ENCODE measurements around the gene PRKCQ.
A peak's percentile ranks its signal among the peaks of the same experiment; 100 is the strongest.

The PRKCQ gene

GRCh38 chr10:6431861-6432260 is 148.2 kb downstream of the PRKCQ start:
- FAIRE-seq = no peak

GRCh38 chr10:6431186-6431585 is 148.9 kb downstream of the PRKCQ start:
- no peak for FAIRE-seq

DNA sequence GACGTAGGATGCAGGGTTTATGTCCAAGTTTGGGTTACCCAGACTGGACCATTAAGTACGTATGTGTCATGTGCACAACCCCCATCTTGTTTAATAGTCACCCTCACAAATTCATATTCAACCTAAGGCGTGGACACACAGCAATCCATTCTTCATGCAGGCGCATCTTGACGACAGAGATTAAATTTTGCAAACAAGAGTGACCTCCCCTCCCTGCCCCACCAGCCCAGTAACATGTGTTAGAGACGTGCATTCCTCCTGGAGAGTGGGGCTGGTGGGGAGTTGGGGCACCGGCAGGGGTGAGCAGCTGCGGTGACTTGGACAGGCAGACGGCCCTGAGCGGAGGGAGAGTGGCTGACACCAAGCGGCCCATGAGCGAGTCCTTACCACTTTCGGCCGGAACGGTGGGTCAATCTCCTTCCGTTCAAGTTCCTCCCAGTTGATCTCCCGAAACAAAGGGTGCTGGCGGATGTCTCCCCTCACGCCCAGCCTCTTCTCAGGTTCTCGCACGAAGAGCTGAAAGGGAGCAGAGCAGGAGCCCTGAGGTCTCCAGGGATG is 149.6 kb downstream of the PRKCQ start:
- no peak for FAIRE-seq

DNA sequence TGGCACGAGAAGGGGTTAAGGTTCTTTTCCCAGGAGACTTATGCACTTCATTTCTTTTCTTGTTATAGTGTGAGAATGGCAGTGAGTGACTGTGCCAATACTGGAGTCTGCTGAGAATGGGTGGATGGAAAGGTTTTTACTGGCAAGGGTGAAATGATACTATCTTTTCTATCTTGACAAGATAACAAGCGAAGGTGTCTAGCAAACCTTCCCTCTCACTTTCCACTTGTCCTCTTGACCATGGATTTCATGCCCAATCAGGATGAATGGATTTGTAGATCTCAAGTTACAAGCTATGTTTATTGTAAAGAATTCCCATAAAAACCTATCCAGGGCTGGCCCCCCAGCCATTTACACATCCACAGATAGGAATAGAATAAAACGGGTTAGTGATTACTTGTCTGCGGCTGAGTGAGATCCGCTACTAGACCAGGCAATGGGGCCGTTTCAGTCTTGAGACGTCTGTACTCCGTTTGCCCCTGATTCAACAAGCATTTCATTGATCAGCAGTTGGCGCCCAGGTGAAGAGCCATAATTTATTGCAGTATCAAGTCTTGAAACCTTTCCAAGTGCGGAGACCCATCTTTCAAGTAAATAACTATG is 152.6 kb downstream of the PRKCQ start:
- no peak for FAIRE-seq

DNA sequence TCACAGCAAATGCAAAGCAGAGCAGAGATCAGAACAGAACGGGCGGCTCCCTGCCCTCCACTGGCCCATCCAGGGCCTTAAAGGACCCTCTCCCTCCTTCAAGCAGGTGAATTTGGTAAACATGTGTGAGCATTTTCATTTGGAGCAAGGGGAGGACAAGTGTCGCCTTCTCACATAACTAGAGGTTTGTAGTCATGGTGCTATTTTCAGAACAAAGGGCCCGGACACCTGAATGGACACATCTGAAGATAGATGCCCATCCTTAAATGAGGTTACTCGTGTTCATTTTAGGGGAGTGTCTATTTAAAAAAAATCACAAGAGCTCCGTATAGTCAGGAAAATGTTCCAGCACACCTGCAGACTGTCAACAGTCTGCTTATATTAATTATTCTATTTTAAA is 153.8 kb downstream of the PRKCQ start:
- no peak for FAIRE-seq

GRCh38 chr10:6423413-6424170 is 156.5 kb downstream of the PRKCQ start:
- no peak for FAIRE-seq

GRCh38 chr10:6423004-6423403 is 157.1 kb downstream of the PRKCQ start:
- no peak for FAIRE-seq

DNA sequence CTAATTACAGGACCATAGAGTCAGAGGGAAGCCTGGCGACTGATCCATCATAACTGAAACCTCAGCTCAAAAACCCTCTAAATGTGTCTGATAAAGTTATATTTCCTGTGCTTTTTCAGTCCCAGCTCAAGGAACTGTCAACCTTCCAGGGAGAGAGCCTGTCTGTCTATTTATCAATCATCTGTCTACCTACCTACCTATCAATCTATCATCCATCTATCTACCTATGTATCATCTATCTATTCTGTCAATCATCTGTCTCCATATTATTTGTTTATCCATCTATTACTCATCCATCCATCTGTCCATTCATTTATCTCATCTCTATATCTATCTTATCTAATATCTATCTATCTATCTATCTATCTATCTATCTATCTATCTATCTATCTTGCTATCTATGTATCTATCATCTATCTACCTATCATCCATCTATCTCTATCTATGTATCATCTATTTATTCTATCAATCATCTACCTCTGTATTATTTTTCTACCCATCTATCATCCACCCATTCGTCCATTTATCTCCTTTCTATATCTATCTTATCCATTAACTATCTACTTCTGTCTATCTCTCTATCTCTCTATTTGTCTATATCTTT is 161.4 kb downstream of the PRKCQ start:
- no peak for FAIRE-seq

DNA sequence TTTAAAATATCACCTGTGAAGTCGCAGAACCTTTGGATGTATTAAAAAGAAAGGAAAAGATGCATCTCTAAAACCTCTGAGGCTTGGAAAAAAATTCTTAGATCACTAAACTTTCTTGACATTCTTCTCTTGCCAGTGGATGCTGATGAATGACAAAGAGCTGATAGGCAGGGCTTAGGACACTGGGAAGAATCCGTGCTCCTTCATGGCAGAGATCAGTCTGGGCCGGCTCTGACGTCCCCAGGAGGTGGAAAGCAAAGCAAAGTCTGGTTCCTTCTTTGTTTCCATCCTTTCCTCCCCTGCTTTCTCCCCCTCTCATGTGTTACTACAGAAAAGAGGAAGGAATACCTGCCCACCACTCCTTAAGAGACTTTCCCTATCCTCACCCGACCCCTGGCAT is 161.9 kb downstream of the PRKCQ start:
- FAIRE-seq = no peak

- no peak for FAIRE-seq
These were observed 163.1 kb downstream of the PRKCQ start for GRCh38 chr10:6416892-6417512.

DNA sequence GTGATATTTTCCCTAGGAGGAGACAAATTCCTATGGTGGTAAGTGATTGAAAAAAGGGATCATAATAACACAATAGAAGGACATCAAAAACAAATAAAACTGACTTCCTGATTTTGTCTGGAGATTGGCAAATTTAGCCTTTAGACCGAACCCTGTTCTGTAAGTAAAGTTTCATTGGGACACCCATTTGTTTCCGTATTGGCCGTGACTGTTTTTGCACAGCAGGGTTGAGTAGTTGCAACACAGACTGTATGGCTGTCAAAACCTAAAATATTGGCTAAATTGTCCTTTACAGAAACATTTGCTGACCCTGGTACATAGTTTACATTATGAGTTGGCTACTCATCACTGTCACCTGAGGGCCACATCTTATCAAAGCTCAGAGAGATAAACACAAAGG is 168.6 kb downstream of the PRKCQ start:
- FAIRE-seq = no peak

DNA sequence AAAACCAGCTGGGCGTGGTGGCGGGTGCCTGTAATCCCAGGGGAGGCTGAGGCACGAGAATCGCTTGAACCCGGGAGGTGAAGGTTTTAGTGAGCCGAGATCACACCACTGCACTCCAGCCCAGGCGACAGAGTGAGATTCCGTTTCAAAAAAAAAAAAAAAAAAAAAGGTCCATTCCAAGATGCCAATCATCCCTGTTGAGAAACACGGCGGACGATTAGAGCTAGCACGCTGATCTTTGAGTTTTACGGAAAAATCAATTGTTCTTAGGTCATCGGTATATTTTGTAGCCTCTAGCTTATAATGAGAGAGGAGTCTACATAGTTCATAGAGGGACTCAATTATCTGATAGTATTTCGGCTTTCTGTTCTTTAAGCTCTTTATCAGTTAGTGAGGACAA is 169.2 kb downstream of the PRKCQ start:
- FAIRE-seq = no peak

GRCh38 chr10:6409971-6410643 is 170.0 kb downstream of the PRKCQ start:
- no peak for FAIRE-seq

DNA sequence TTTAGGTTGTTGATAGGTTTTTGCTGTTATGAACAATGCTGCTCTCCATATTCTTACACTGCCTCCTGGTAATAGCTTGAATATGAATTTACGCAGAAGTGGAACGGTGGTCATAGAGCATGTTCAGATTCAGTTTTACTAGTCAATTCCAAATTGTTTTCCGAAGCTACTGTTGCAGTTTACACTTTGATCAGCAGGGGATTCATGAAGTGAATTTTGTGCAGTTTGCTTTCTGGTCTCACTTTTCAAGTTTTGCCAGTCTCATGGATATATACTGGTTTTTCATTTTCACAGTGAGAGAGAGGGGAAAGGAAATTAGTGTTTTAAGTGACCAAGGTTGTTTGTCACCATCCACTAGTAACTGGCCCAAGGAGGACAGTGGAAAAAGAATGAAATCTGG is 171.3 kb downstream of the PRKCQ start:
- no peak for FAIRE-seq

GRCh38 chr10:6407034-6407721 is 172.9 kb downstream of the PRKCQ start:
- no peak for FAIRE-seq

DNA sequence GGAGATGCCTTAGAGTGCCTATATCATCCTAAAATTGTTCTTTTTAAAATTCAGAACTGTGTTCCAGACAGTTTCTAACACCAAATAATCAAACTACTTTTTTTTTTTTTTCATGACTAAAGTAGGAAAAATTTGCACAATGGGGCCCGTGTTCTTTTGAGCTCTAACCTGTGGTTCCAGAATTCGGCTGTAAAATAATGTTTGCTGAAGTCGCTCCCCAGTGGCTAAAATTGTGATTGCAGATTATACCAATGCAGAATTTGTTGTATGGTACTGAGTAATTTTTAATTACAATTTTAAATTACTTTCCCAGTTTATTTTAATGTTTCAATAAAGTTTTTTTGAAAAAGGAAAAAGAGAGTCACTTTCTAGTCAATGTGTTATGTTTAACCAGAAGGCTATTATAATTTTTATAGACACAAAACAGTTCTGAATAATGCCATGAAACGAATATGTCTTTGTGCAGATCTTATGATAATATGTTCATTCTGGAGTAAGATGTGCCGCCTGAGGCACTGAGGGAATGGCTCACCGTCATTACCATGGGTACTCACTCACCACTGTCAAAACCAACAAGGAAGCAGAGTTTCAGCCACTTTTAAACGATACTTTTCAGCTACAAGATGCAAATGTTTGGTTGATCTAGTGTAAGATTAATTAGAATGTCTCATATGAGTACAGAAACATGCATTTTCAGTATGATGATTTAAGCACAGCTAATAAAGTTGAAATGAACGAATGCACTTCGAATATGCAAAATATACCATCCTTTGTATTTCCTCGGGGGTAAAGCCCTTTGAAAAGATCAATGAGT is 173.6 kb downstream of the PRKCQ start:
- FAIRE-seq = peak; percentile 23

- FAIRE-seq = no peak
These were observed 174.4 kb downstream of the PRKCQ start for GRCh38 chr10:6405713-6406112.

- no peak for FAIRE-seq
These were observed 175.7 kb downstream of the PRKCQ start for GRCh38 chr10:6404127-6405072.

GRCh38 chr10:6402960-6403359 is 177.1 kb downstream of the PRKCQ start:
- no peak for FAIRE-seq

DNA sequence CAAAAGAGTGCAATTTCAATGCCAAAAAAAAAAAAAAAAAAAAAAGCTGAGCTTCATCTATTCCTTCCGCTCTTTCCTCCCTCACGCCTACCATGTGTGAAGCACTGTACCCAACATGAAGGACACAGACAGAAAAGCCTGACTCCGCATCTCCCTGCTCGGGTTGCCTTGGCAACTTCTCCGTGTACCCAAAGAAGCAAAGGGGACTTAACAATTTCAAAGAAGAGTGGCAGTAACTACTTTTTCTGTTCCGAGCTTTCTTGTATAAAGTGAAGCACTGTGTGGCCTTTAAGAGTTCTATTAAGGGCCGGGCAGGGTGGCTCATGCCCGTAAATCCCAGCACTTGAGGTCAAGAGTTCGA is 177.7 kb downstream of the PRKCQ start:
- no peak for FAIRE-seq
